Prostate gland (tissue), 2 donors: ENCODE measurements around the gene DTHD1. TPM values are rescaled to one million over a fixed set of nuclear protein-coding genes. Genes with fewer than 3 reads are reported as not detected.

ENCODE experiments used
- DNase-seq: peaks from one replicate; pipeline ENCODE4 v3.0.0-alpha.2; 2019; ENCODE audit warnings: low spot score
- H3K27ac ChIP-seq, 2 donors: fragments of 200-600 bp; sonication (generic); 2 replicates each; pipeline ENCODE4 v1.5.1; 2017 to 2019
- H3K27me3 ChIP-seq: fragments of 200-600 bp; sonication (generic); replicated peaks from 2 replicates; pipeline ENCODE4 v1.5.1; 2019; ENCODE audit not compliant: insufficient read depth
- H3K36me3 ChIP-seq, 2 donors: fragments of 200-600 bp; sonication (generic); 1 replicate in 1 of 2; 2 replicates in 1 of 2; pipeline versions ENCODE4 v1.5.1 to v1.8.1; 2017 to 2019
- H3K4me1 ChIP-seq: fragments of 200-600 bp; sonication (generic); replicated peaks from 2 replicates; pipeline ENCODE4 v1.5.1; 2019
- H3K4me3 ChIP-seq, 2 donors: fragments of 200-600 bp; sonication (generic); 2 replicates each; pipeline ENCODE4 v1.5.1; 2017 to 2019
- H3K9me3 ChIP-seq: fragments of 200-600 bp; sonication (generic); 2 replicates; pipeline ENCODE4 v1.5.1; 2017
- CTCF ChIP-seq, 4 experiments: fragments of 200-600 bp in 2 of 4; fragments of 450-650 bp in 2 of 4; sonication (generic) in 2 of 4; IDR thresholded peaks; 1 replicate in 3 of 4; 2 replicates in 1 of 4; pipeline ENCODE4 v1.5.1; 2016 to 2019; ENCODE audit warnings: antibody characterized with exemption in 4 of 4, mild to moderate bottlenecking in 2 of 4, moderate library complexity in 2 of 4
- POLR2A ChIP-seq: fragments of 450-650 bp; IDR thresholded peaks from one replicate; pipeline ENCODE4 v1.6.1; 2016; ENCODE audit warnings: antibody characterized with exemption, mild to moderate bottlenecking
- POLR2AphosphoS5 ChIP-seq: sonication (generic); formaldehyde crosslinking; IDR thresholded peaks from one replicate; pipeline ENCODE4 v1.6.1; 2017; ENCODE audit warnings: antibody characterized with exemption
- WGBS: methylation state at CpG from one replicate; pipeline ENCODE4 v1.1.5; 2018; 5-methylcytosine and 5-hydroxymethylcytosine counted together
- intact Hi-C: fragments of 100-400 bp; cut with DNase I; formaldehyde crosslinking; loops from one replicate; pipeline ENCODE4 v1.14.2; 2022
- total RNA-seq, 2 donors: library from RNA; depleted of rRNA; stranded (reverse); fragments of >200 nt; gene quantifications; one replicate each; pipeline ENCODE4 v1.1.0, GENCODE V29; 2016

The DTHD1 gene
- total RNA-seq, 2 donors from 2014 or later, result 0.91 TPM; not detected in 1

DNA sequence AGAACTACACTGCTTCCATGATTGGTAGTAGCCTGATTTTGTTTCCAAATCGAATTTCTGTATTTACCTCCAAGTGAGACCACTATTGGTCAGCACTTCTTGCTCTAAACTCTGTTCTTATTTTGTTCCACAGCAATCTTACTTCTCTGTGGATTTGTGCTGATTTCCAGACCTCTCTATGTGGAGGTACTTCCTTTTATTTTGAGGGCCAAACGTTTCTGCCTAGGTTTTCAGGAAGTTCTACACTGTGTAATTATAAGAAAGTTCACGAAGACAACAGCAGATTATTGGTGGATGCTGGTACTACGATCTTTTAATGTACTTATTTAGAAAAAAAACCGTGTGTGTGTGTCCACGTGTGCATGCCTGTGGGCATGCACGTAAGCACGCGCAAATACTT is 46.7 kb downstream of the DTHD1 start:
- TF ChIP-seq POLR2A (no peak), POLR2AphosphoS5 (no peak), CTCF (IDR thresholded peaks at IDR 0.05) (no peak)
- no peaks in the 10 kb centered on the region for H3K27me3 ChIP-seq
- 75% methylated on average over 9 of the region's 9 CpGs for WGBS

GRCh38 chr4:36329228-36329627 is 47.8 kb downstream of the DTHD1 start:
- no peaks in the 10 kb centered on the region for H3K36me3 ChIP-seq
- no peaks in the 10 kb centered on the region for H3K27me3 ChIP-seq
- no peaks in the 10 kb centered on the region for H3K4me1 ChIP-seq
- H3K4me3 ChIP-seq, result no peak overlapping the region
- TF ChIP-seq CTCF (IDR thresholded peaks at IDR 0.05) (no peak), POLR2A (no peak), POLR2AphosphoS5 (no peak)
- WGBS, result 74% methylated on average over 2 of the region's 2 CpGs
- no peak overlapping the region for H3K27ac ChIP-seq
- intact Hi-C loops, result no loop called here
- DNase-seq, result no peak
- no peaks in the 10 kb centered on the region for H3K9me3 ChIP-seq

More for the DNA sequence above, 46.7 kb downstream of the DTHD1 start:
- Histone ChIP-seq H3K4me3 (no peak overlapping the region), H3K4me1 (no peaks in the 10 kb centered on the region), H3K9me3 (no peaks in the 10 kb centered on the region), H3K36me3 (no peaks in the 10 kb centered on the region), H3K27ac (no peak overlapping the region)
- DNase-seq, result no peak
- intact Hi-C loops, result no loop called here

DNA sequence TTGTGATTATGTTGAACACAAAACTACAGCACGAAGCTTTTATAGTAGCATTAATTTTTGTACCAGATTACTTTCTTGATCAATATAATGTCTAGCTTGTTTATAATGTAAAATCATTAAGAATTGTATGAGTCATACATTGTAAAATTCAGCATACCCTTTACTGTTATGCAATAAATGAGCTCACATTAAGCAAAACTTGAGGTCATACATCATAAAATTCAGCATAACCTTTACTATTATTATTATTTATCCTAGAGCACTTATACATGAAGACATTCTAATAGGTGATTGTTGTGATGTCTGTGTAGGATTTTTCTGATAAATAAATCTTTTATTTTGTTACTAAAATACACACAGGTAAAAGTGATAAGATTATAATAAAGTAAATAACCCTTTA is 49.4 kb downstream of the DTHD1 start:
- no peak for DNase-seq
- Histone ChIP-seq H3K4me1 (no peaks in the 10 kb centered on the region), H3K4me3 (no peak overlapping the region), H3K9me3 (no peaks in the 10 kb centered on the region), H3K27me3 (no peaks in the 10 kb centered on the region), H3K27ac (no peak overlapping the region), H3K36me3 (no peaks in the 10 kb centered on the region)
- WGBS, result 44% methylated on average over 1 of the region's 1 CpG
- intact Hi-C loops, result no loop called here
- TF ChIP-seq POLR2A (no peak), CTCF (IDR thresholded peaks at IDR 0.05) (no peak), POLR2AphosphoS5 (no peak)

DNA sequence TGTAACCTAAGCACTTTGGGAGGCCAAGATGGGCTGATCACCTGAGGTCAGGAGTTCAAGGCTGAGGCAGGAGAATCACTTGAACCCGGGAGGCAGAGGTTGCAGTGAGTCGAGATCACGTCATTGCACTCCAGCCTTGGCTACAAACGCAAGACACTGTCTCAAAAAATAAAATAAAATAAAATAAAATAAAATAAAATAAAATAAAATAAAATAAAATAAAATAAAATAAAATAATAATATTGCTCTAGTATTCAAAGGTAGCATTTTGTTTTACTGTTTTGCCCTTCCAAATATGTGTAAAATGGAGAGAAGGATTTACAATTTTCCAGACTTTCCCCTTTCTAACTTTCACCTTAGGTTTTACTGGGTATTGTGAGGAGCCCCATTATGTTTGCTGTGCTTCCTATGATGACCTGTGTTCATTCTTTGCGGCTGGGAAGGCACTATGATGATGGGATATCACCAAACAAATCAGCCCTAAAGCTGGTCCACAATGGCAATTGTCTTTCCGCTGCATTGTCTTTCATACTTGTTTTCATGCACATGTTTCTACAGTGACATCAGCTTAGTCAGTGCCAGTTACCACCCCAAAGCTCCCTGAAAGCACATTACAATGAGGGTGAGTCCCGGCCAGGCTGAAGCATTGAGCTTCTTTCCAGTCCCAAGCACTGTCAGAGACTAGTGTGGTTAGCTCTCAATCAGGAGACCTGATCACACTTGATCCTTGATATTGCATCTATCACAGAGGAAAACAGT is 50.8 kb downstream of the DTHD1 start:
- no peak for DNase-seq
- H3K27me3 ChIP-seq, result no peaks in the 10 kb centered on the region
- intact Hi-C loops, result no loop called here
- H3K36me3 ChIP-seq, result no peaks in the 10 kb centered on the region
- H3K27ac ChIP-seq, result no peak overlapping the region
- H3K4me1 ChIP-seq, result no peaks in the 10 kb centered on the region
- H3K9me3 ChIP-seq, result no peaks in the 10 kb centered on the region
- no peak overlapping the region for H3K4me3 ChIP-seq
- 86% methylated on average over 7 of the region's 7 CpGs for WGBS
- TF ChIP-seq POLR2A (no peak), POLR2AphosphoS5 (no peak), CTCF (IDR thresholded peaks at IDR 0.05) (no peak)

- Histone ChIP-seq H3K27ac (no peak overlapping the region), H3K4me3 (no peak overlapping the region), H3K4me1 (no peaks in the 10 kb centered on the region), H3K27me3 (no peaks in the 10 kb centered on the region), H3K36me3 (no peaks in the 10 kb centered on the region), H3K9me3 (no peaks in the 10 kb centered on the region)
- TF ChIP-seq POLR2AphosphoS5 (no peak), CTCF (IDR thresholded peaks at IDR 0.05) (no peak), POLR2A (no peak)
- intact Hi-C loops, result no loop called here
- DNase-seq, result no peak
Measured at GRCh38 chr4:36332782-36333131, 51.3 kb downstream of the DTHD1 start.
